AG20443 (cell line): Measurements from ENCODE around the gene CACNA1D.

Experiments
- DNase-seq: peaks from one replicate; pipeline ENCODE4 v3.0.0; 2012; ENCODE audit warnings: low spot score, mixed read lengths

Gene CACNA1D

GRCh38 chr3:53753518-53754183 is 259.2 kb downstream of the CACNA1D start:
- DNase-seq = no peak

GRCh38 chr3:53754325-53754724 is 259.9 kb downstream of the CACNA1D start:
- DNase-seq = no peak

GRCh38 chr3:53758846-53759245 is 264.4 kb downstream of the CACNA1D start:
- DNase-seq = no peak

- DNase-seq = no peak
Measured at GRCh38 chr3:53763353-53763752, 268.9 kb downstream of the CACNA1D start.

GRCh38 chr3:53764026-53764775 is 269.8 kb downstream of the CACNA1D start:
- no peak for DNase-seq

- no peak for DNase-seq
Measured at GRCh38 chr3:53765753-53766152, 271.3 kb downstream of the CACNA1D start.

GRCh38 chr3:53766706-53767105 is 272.3 kb downstream of the CACNA1D start:
- no peak for DNase-seq

- no peak for DNase-seq
Measured at GRCh38 chr3:53768478-53769459, 274.4 kb downstream of the CACNA1D start.

- no peak for DNase-seq
Measured at GRCh38 chr3:53772562-53772961, 278.2 kb downstream of the CACNA1D start.

- peak; percentile 54 for DNase-seq
Measured at GRCh38 chr3:53773021-53773436, 278.6 kb downstream of the CACNA1D start.

GRCh38 chr3:53773611-53774368 is 279.4 kb downstream of the CACNA1D start:
- peak; percentile 86 for DNase-seq

- no peak for DNase-seq
Measured at GRCh38 chr3:53774414-53774813, 280.0 kb downstream of the CACNA1D start.

GRCh38 chr3:53775018-53775417 is 280.6 kb downstream of the CACNA1D start:
- no peak for DNase-seq

- no peak for DNase-seq
Measured at GRCh38 chr3:53775834-53776251, 281.4 kb downstream of the CACNA1D start.

- DNase-seq = peak; percentile 79
Measured at GRCh38 chr3:53776494-53777101, 282.2 kb downstream of the CACNA1D start.

GRCh38 chr3:53777468-53777867 is 283.1 kb downstream of the CACNA1D start:
- no peak for DNase-seq

- DNase-seq = no peak
Measured at GRCh38 chr3:53778153-53778552, 283.7 kb downstream of the CACNA1D start.

GRCh38 chr3:53780171-53780570 is 285.8 kb downstream of the CACNA1D start:
- no peak for DNase-seq

GRCh38 chr3:53780806-53781205 is 286.4 kb downstream of the CACNA1D start:
- DNase-seq = no peak

GRCh38 chr3:53787016-53787415 is 292.6 kb downstream of the CACNA1D start:
- no peak for DNase-seq

GRCh38 chr3:53788038-53788437 is 293.6 kb downstream of the CACNA1D start:
- no peak for DNase-seq
